ENCODE measurements around the gene LSS.

GRCh38 chr21:46189959-46190490 lies 38.5 kb downstream of the LSS start:
- TF ChIP-seq ZNF232 (CRISPR knock-in tag; IDR thresholded peaks at IDR 0.05), result no peak
- TF ChIP-seq TEAD1 (CRISPR knock-in tag; IDR thresholded peaks at IDR 0.05), result no peak
- TF ChIP-seq, protein P1, sequence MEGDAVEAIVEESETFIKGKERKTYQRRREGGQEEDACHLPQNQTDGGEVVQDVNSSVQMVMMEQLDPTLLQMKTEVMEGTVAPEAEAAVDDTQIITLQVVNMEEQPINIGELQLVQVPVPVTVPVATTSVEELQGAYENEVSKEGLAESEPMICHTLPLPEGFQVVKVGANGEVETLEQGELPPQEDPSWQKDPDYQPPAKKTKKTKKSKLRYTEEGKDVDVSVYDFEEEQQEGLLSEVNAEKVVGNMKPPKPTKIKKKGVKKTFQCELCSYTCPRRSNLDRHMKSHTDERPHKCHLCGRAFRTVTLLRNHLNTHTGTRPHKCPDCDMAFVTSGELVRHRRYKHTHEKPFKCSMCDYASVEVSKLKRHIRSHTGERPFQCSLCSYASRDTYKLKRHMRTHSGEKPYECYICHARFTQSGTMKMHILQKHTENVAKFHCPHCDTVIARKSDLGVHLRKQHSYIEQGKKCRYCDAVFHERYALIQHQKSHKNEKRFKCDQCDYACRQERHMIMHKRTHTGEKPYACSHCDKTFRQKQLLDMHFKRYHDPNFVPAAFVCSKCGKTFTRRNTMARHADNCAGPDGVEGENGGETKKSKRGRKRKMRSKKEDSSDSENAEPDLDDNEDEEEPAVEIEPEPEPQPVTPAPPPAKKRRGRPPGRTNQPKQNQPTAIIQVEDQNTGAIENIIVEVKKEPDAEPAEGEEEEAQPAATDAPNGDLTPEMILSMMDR (IDR thresholded peaks at IDR 0.05), result no peak
- no peak for TF ChIP-seq ETV6 (CRISPR knock-in tag; IDR thresholded peaks at IDR 0.05)
- no peak for TF ChIP-seq MAX (CRISPR knock-in tag; IDR thresholded peaks at IDR 0.05)
- TF ChIP-seq, protein P2, sequence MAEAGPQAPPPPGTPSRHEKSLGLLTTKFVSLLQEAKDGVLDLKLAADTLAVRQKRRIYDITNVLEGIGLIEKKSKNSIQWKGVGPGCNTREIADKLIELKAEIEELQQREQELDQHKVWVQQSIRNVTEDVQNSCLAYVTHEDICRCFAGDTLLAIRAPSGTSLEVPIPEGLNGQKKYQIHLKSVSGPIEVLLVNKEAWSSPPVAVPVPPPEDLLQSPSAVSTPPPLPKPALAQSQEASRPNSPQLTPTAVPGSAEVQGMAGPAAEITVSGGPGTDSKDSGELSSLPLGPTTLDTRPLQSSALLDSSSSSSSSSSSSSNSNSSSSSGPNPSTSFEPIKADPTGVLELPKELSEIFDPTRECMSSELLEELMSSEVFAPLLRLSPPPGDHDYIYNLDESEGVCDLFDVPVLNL (CRISPR knock-in tag; IDR thresholded peaks at IDR 0.05; ENCODE audit: borderline replicate concordance, low read depth), result no peak
- TF ChIP-seq ATF2 (CRISPR knock-in tag; IDR thresholded peaks at IDR 0.05; ENCODE audit: borderline replicate concordance, low read depth), result no peak
- no peak for TF ChIP-seq NFYB (CRISPR knock-in tag; conservative IDR thresholded peaks at IDR 0.05; ENCODE audit: low read depth)

All from WTC11 (cell line).